HG03108 (cell line): Measurements from ENCODE around the gene BAHCC1.

Experiments used
- ATAC-seq: cut with Tn5 transposase; IDR thresholded peaks from one replicate; pipeline ENCODE4 v1.9.1; 2021; ENCODE audit warnings: moderate library complexity; ENCODE audit not compliant: unreplicated experiment

The BAHCC1 gene

GRCh38 chr17:81489012-81489997, 94.0 kb downstream of the BAHCC1 start:
- no peak for ATAC-seq

DNA sequence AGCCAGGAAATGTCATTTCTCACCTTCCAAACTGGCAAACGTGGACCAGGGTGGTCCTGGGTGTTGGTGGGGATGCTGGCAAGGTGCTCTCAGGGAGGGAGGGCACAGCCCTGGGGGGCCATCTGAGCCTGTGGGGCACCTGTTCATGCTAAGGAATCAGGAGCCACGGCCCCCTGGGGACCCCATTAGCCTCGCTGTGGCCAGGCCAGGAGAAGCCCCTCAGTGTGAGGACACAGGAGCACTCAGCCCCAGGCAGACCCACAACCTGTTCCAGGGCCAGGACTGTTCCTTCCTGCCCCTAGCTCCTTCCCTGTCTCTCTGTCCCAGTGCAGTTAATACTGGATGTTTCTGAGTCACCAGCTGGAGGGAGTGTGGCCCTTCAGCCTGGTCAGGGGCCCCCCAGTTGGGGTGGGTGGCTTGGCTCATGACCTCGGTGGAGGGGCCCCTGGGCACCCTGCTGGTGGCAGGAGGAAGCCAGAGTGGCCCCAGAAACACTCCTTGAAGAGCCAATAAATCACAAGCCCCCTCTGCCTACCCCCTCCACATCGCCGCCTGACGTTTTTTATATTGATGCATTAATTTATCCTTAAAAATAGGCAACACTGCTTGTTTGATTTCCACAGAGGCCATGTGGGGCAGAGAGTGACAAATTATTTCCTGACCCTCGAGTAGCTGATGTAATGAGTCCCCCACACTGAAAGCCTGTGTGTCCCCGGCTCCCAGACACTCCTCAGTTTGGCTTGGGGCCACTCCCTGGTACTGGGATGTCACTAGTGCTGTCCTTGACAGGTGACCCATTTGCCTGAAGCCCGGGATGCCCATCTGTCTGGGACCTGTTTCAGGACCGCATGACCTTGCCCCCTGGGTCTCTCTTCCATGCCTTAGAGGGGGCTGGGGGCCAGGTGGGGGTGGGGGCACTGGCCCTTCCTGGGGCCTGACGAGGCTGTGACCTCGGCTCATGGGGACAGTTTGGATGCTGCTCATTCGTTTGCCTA, 95.0 kb downstream of the BAHCC1 start:
- ATAC-seq, result no peak

DNA sequence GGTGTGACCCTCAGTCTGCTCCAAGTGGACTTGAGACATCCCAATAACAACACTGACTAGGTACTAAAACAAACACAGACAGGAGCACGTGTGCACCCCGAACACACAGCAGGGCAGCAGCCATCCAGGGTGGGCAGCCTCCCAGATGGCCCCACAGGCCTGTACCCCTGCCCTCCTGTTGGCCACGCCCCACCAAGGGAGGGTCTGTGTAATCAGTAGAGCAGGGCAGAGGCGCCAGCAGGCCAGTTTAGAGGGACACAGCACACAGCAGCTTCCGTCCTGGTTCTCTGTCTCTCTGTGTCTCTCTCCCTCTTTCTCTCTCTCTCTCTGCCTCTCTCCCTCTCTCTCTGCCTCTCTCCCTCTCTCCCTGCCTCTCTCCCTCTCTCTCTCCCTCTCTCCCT, 95.9 kb downstream of the BAHCC1 start:
- no peak for ATAC-seq

DNA sequence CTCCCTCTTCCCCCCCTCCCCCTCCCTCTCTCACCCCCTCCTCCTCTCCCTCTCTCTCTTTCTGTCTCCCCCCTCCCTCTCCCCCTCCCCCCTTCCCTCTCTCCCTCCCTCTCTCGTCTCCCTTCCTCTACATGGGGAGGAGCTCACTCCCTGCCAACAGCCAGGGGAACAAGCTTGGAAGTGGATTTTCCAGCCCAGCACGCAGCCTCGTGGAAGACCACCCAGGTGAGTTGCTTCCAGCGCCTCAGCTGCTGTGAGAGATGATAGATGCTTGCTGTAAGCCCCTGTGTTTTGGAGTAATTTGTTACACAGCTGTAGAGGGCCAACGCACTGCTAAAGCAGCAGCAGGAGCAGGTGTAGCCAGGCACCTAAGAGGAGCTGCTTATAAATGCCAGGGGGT, 96.5 kb downstream of the BAHCC1 start:
- ATAC-seq, result no peak

- no peak for ATAC-seq
Observed at GRCh38 chr17:81492202-81492601, 96.9 kb downstream of the BAHCC1 start.

GRCh38 chr17:81492706-81493105, 97.4 kb downstream of the BAHCC1 start:
- ATAC-seq, result no peak

GRCh38 chr17:81493198-81494038, 98.2 kb downstream of the BAHCC1 start:
- no peak for ATAC-seq

DNA sequence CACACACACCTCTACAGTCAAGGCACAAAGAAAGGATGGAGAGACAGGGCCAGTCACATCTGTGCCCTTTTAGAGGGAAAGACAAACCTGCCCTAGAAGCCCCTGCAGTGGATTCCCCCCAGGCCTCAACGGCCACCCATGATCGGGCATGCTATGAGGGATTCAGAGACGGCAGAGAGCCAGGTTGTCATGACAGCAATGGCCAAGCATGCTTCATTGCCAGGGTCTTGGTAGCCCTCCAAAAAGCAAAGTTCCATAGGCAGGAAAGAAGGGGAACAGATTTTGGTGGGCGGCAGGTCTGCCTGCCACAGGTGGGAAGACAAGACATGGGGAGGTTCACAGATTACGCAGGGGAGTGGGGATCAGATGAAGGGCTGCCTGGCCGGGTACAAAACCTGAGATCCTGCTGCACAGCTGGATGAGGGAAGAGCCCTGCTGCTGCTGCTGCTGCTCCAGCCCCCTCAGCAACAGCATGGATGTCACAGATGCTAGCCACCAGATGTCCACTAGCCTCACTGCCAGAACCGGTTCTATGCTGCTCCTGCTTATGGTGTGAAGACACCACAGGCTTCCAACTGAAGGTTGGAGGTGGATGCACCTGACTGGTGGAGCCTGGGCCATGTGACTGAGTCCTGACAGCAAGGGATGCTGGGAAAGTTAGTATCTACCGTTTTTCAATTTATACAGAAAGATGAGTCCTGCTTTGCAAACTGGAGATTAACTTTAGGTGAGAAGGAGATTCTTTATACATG, 99.5 kb downstream of the BAHCC1 start:
- ATAC-seq, result no peak

DNA sequence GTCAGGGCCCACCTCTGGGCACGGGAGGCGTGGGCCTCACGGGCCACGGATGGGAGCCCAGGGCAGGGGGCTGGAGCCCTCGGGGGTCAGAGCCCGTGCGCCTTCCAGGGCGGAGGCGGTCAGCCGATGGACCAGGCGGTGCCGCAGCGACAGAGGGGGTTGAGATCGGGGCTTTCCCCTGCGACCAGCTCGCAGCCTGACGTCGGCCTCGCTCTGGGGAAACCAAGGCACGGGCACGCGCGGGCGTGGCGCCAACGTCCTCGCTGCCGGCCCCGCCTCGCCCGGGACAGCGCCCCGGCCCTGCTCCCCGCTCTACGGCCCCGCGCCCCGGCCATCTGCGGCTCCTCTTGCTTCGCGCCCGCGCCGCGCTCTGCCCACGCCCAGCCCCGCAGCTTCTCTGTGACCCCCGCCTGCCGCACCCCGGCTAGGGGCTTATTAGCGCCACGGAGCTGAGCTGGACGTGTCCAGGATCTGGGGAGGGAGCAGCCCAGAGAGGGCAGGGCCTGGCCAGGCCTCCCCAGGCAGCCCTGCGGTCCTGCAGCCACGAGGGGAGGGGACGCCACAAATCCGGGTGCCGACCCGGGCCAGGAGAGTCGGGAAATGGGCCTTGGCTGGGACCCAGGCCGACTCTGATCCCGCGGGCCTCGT, 103.8 kb downstream of the BAHCC1 start:
- ATAC-seq, result no peak

DNA sequence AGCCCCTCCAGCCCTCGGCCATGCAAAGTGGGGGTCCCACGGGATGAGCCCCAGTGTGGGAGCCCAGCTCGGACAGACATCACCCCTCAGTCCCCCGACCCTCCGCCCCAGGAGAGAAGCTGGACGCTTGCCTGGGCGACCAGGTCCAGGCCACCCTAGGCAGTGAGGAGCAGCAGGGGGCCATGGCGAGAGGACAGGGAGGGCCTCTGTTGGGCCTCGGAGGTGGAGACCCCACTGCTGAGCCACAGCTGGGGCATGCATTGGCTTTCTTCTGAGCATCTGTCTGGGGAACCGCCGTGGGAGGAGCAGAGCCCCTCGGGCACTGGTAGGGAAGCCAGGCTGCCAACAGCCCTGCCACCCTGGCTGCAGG, 104.3 kb downstream of the BAHCC1 start:
- no peak for ATAC-seq

DNA sequence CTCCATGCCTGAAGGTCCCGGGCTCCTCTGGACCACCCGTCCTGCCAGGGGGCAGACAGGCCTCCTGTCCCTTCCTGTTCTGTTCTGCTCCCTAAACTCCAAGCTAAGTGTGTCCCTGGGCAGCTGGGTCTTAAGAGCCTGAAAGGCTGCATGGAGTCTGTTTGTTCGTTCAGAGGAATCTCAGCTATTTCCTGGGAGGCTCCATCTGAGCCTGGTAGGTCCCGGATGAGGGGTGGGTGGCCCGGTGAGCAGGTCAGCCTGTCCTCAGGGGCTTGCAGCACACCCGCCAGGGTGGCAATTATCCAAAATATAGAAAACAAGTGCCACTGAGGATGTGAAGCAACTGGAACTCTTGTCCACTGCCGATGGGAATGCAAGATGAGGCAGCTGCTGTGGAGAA, 104.8 kb downstream of the BAHCC1 start:
- ATAC-seq, result no peak

DNA sequence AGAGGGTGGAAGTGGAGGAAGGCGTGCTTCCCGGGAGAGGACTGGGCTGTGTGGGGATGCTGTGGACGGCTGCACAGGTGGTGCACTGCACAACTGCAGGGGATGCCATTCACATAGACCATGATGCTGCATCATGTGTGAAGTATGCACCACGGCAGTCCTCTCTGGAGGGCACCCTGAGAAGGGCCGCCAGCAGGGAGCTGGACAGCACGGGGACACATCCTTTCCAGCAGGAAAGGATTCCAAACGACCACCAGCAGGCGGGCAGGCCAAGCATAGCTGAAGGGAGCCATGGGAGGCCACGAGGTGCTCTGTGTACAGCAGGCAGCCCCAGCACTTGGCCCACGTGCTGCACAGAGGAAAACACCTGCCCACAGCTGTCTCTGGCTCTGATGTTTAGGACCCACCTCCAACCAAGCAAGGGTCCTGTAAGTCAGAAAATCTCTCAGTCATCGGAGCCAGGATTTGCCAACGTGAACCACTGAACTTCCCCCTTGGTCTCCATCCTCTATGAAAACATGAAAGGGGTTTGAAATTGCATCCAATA, 107.3 kb downstream of the BAHCC1 start:
- ATAC-seq, result no peak

GRCh38 chr17:81503619-81504018, 108.4 kb downstream of the BAHCC1 start:
- no peak for ATAC-seq

DNA sequence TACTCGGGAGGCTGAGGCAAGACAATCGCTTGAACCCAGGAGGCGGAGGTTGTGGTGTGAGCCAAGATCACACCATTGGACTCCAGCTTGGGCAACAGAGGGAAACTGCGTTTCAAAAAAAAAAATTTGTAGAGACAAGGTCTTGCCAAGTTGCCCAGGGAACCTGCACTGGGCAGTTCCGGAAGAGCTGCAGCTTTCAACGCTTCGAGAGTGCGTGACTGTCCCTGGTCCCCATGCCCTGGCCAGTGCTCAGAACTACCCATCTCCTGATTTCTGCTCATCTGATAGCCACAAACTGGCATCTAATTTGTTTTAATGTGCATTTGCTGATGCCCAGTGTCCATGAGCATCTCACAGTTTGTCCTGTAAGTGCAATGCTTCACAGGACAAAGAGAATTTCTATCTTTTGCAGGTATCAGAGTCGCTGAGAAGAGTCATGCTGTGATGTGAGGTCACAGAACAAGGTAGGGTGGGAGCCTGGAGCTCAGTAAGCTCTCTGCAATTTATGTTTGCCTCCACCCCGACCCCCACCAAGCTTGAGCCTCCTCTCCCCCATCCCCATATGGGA, 113.5 kb downstream of the BAHCC1 start:
- no peak for ATAC-seq

DNA sequence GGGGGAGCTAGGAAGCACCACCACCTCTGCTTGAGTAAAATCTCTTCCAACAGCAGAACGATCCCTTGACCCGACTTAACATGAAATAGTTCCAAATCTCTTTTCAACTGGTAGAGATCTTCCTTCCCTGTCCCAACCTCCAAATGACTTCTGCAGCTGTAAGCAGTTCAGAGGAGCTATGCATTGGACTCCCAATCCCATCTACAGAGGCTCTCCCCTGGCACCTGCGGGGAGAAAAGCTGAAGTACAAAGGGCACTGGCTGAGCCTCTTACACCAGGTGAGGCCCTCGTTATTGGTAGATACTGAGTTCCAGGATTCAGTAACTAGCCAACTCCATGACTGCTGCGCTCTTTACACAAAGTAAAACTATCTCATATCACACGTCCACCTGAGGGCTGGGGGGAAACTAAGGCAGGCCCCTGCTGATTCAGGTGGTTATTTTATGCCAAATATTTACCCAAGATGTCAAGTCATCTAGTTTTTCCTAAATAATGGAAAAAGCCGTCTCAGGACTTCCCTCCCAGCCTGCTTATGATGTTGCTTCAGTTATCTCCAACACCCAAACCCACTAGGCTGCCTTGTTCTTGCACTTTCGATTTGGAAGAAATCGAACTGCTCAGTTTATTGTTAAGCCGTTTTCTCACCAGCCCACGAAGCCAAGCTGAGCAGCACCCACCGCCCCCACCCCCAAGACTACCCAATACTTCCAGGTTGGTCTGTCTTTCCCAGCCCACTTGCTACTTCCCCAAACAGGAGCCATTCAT, 114.1 kb downstream of the BAHCC1 start:
- no peak for ATAC-seq

DNA sequence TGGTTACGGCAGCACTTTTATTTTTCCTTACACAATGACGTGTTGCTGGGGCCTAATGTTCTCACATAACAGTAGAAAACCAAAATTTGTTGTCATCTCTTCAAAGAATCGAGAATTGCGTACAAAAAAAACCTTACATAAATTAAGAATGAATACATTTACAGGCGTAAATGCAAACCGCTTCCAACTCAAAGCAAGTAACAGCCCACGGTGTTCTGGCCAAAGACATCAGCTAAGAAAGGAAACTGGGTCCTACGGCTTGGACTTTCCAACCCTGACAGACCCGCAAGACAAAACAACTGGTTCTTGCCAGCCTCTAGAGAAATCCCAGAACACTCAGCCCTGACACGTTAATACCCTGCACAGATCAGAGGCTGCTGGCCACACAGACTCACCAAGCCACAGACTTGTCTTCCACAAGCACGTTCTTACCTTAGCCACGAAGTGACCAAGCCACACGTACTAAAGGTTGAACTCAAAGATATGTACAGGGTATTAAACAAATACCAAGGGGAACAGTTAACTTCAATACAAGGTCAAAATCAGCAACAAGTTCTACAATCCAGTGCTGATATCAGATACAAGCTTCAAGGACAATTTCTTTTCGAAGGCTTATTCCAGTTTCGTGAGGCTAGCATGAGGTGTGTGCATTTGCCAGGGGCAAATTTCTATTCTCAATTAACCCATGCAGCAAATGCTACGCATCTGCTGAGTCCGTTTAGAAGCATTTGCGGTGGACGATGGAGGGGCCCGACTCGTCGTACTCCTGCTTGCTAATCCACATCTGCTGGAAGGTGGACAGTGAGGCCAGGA, 114.9 kb downstream of the BAHCC1 start:
- no peak for ATAC-seq
